Right lobe of liver (tissue), 6 donors: Measurements from ENCODE around the gene PRR3. TPM values are rescaled to one million over a fixed set of nuclear protein-coding genes. Genes with fewer than 3 reads are reported as not detected.

Source experiments
- ATAC-seq, 4 donors: fragments of 200-7000 bp; cut with Tn5 transposase; one replicate each; pipeline ENCODE4 v1.9.1; 2020; ENCODE audit warnings: mild to moderate bottlenecking in 4 of 4, moderate library complexity in 4 of 4
- DNase-seq, 3 donors: peaks; one replicate each; pipeline ENCODE4 v3.0.0-alpha.2; 2020
- H3K27ac ChIP-seq, 3 donors: fragments of 200-600 bp; one replicate each; pipeline ENCODE4 v1.8.0; 2022
- H3K27me3 ChIP-seq, 2 donors: fragments of 200-600 bp; one replicate each; pipeline ENCODE4 v1.8.0; 2022
- H3K36me3 ChIP-seq, 4 donors: fragments of 200-600 bp; sonication (generic) in 1 of 4; one replicate each; pipeline versions ENCODE4 v1.5.1 to v1.8.0; 2017 to 2022; ENCODE audit warnings: control low read depth in 1 of 4
- H3K4me1 ChIP-seq, 4 donors: fragments of 200-600 bp; sonication (generic) in 1 of 4; one replicate each; pipeline versions ENCODE4 v1.5.1 to v1.8.0; 2017 to 2022; ENCODE audit warnings: control low read depth in 1 of 4
- H3K4me3 ChIP-seq, 3 donors: fragments of 200-600 bp; one replicate each; pipeline ENCODE4 v1.8.0; 2022
- H3K9me3 ChIP-seq, 4 donors: fragments of 200-600 bp; sonication (generic) in 1 of 4; one replicate each; pipeline versions ENCODE4 v1.5.1 to v1.8.0; 2017 to 2022; ENCODE audit warnings: control low read depth in 1 of 4
- POLR2A ChIP-seq: fragments of 450-650 bp; IDR thresholded peaks from one replicate; pipeline ENCODE4 v1.6.1; 2017; ENCODE audit warnings: antibody characterized with exemption, mild to moderate bottlenecking
- WGBS: methylation state at CpG from one replicate; pipeline ENCODE4 v1.1.6; 2018; ENCODE audit warnings: low coverage, low lambda C conversion rate; ENCODE audit not compliant: insufficient coverage; ENCODE audit errors: missing lambda C conversion rate; 5-methylcytosine and 5-hydroxymethylcytosine counted together
- intact Hi-C, 2 donors: fragments of 100-400 bp; cut with DNase I; formaldehyde crosslinking; loops; one replicate each; pipeline versions ENCODE4 v1.11.2 to v1.14.1; 2022
- total RNA-seq, 6 experiments: library from RNA; depleted of rRNA in 2 of 6; stranded (reverse); fragments of >200 nt in 2 of 6; fragmentation: NEBNext Ultra II Directional in 3 of 6; extraction: Animal tissue kit (Norgen Biotek cat#: 25700) in 3 of 6; gene quantifications; one replicate each; pipeline versions ENCODE4 v1.1.0 to v1.2.4, GENCODE V29; 2016 to 2023
- TF ChIP-seq, protein P1 (sequence below), 4 donors: fragments of 200-600 bp in 3 of 4; fragments of 450-650 bp in 1 of 4; IDR thresholded peaks; one replicate each; pipeline versions ENCODE4 v1.5.1 to v1.8.0; 2016 to 2022; ENCODE audit warnings: antibody characterized with exemption in 4 of 4, mild to moderate bottlenecking in 2 of 4
- donor health status: DM: no; HTN: yes; CAD: no.
- donor health status: DM: no; HTN: no; CAD: no.
- donor health status: DM: no; HTN: no; CAD: no.
- donor health status: DM: no; HTN: yes; CAD: no.
- donor health status: DM: no; HTN: yes; CAD: no.

PRR3 gene
- total RNA-seq, 6 experiments from 2014 or later: 2.3 to 3.8 (median 2.6) TPM

DNA sequence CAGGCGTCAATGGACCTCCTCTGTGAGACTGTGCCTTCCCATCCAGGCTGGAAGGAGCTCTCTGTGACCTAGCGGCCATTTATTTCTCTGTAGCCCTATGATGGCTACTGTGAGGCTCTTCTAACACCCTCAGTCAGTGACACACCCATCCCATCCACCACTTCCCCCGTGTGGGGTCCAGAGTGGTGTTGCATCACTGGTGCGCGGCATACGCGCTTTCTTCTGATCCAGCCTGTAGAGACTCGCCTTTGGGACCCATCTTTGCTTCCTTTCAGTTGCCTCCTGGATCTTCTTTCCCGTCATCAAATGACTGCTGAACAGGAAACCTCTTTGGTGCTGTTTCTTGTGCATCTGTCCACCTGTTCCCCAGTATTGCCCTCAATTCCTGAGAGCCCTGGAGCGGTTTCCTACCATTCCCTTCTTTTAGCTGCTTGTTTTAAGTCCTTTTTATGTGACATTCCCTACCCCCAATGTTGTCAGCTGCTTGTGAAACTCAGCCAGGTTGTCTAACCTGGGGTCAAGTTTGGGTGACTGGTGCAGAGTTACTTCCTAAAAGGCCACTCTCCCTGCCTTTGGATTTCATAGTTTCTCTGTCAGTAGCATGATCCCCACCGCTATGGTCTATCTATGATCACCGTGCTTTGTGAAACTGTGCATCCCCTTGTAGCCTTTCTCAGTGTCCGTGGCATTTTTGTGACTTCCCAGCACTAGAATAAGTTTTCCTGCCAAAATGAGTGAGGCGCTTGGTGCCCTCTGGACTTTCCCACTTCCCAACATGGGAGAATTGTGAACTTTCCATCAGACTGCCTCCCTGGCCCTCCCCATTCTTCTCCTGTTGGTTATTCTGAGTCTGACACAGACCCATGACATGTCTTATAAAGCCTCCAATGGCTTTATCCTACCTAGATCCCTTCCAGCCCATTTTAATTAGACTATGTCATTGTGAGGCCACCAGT lies 5.7 kb downstream of the PRR3 start:
- Histone ChIP-seq H3K4me1 (peaks cover 0 to 51% (median 25%) of the 10 kb centered on the region in 4 donors), H3K36me3 (no peaks in the 10 kb centered on the region), H3K9me3 (no peaks in the 10 kb centered on the region), H3K27ac (peak overlapping the region in 2 of 3 donors; percentile 5 to 67), H3K4me3 (no peak overlapping the region), H3K27me3 (no peaks in the 10 kb centered on the region)
- intact Hi-C loops: no loop called here
- DNase-seq: no peak
- TF ChIP-seq, protein P1, sequence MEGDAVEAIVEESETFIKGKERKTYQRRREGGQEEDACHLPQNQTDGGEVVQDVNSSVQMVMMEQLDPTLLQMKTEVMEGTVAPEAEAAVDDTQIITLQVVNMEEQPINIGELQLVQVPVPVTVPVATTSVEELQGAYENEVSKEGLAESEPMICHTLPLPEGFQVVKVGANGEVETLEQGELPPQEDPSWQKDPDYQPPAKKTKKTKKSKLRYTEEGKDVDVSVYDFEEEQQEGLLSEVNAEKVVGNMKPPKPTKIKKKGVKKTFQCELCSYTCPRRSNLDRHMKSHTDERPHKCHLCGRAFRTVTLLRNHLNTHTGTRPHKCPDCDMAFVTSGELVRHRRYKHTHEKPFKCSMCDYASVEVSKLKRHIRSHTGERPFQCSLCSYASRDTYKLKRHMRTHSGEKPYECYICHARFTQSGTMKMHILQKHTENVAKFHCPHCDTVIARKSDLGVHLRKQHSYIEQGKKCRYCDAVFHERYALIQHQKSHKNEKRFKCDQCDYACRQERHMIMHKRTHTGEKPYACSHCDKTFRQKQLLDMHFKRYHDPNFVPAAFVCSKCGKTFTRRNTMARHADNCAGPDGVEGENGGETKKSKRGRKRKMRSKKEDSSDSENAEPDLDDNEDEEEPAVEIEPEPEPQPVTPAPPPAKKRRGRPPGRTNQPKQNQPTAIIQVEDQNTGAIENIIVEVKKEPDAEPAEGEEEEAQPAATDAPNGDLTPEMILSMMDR (IDR thresholded peaks at IDR 0.05): no peak
- no peak for TF ChIP-seq POLR2A
- peak; percentile 64 to 76 (median 68) for ATAC-seq
- 63% methylated on average over 14 of the region's 14 CpGs for WGBS

GRCh38 chr6:30564114-30564513 lies 7.0 kb downstream of the PRR3 start:
- peaks cover 0 to 51% (median 23%) of the 10 kb centered on the region in 4 donors for H3K4me1 ChIP-seq
- no peaks in the 10 kb centered on the region for H3K36me3 ChIP-seq
- no peak for TF ChIP-seq POLR2A
- no peaks in the 10 kb centered on the region for H3K27me3 ChIP-seq
- 92% methylated on average over 1 of the region's 1 CpG for WGBS
- peak overlapping the region in 1 of 3 donors; percentile 67 for H3K27ac ChIP-seq
- H3K4me3 ChIP-seq: no peak overlapping the region
- H3K9me3 ChIP-seq: no peaks in the 10 kb centered on the region
- intact Hi-C loops: no loop called here
- DNase-seq (no peak), ATAC-seq (no peak)

DNA sequence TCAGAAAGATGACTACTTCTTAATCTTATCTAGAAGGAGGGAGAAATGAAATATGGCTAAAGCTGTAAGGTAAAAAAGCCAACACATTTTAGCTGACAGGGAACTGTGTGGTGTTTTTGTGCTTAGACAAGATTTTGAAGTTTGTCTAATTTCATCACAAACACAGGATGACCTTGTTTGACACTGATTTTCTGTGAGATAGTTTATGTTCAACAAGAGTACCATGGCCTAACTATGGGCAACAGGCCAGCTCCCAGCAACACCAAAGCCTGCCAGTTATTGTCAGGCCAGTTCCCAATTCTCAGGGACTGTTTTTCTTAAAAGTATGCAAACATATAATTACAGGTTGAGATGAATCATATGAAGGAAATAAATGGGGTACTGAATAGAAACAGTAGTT lies 8.7 kb downstream of the PRR3 start:
- intact Hi-C loops: no loop called here
- no peaks in the 10 kb centered on the region for H3K9me3 ChIP-seq
- H3K4me3 ChIP-seq: no peak overlapping the region
- H3K4me1 ChIP-seq: peaks cover 0 to 62% (median 27%) of the 10 kb centered on the region in 4 donors
- DNase-seq: peak; percentile 77 to 86 (median 82)
- no peaks in the 10 kb centered on the region for H3K27me3 ChIP-seq
- ATAC-seq: peak; percentile 69 to 77 (median 72)
- H3K36me3 ChIP-seq: no peaks in the 10 kb centered on the region
- no peak for TF ChIP-seq POLR2A
- TF ChIP-seq, protein P1 (IDR thresholded peaks at IDR 0.05): no peak
- H3K27ac ChIP-seq: peak overlapping the region in 2 of 3 donors; percentile 80 to 88

- intact Hi-C loops: no loop called here
- Histone ChIP-seq H3K9me3 (no peaks in the 10 kb centered on the region), H3K36me3 (no peaks in the 10 kb centered on the region), H3K27me3 (no peaks in the 10 kb centered on the region), H3K27ac (no peak overlapping the region), H3K4me3 (no peak overlapping the region), H3K4me1 (peaks cover 0 to 58% (median 25%) of the 10 kb centered on the region in 4 donors)
- DNase-seq (no peak), ATAC-seq (no peak)
- no peak for TF ChIP-seq POLR2A
- TF ChIP-seq, protein P1 (IDR thresholded peaks at IDR 0.05): no peak
- WGBS: 47% methylated on average over 3 of the region's 3 CpGs
These were observed 11.2 kb downstream of the PRR3 start for GRCh38 chr6:30568245-30568644.

DNA sequence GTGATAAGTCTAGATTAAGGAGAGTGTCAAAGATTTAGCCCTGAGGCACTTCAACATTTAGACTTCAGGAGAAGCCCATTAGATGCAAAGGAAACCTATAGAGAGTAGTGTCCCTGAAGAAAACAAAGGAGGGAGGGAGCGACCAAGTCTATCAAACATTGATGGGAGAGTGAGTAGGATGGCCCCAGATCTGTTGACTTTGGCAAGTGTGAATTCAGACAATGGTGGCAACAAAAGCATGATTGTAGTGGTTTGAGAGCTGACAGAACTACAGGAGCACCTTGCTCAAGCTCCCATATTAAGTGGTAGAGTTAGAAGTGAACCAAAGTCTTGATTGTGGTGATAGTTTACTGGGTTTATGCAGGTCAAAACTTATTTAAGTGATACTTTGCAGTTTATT lies 13.2 kb downstream of the PRR3 start:
- TF ChIP-seq POLR2A: no peak
- TF ChIP-seq, protein P1 (IDR thresholded peaks at IDR 0.05): no peak
- Histone ChIP-seq H3K4me1 (peaks cover 0 to 41% (median 17%) of the 10 kb centered on the region in 4 donors), H3K27me3 (no peaks in the 10 kb centered on the region), H3K9me3 (no peaks in the 10 kb centered on the region), H3K36me3 (no peaks in the 10 kb centered on the region), H3K27ac (peak overlapping the region in 2 of 3 donors; percentile 89 to 92), H3K4me3 (peak overlapping the region in 2 of 3 donors; percentile 77 to 94)
- no peak for DNase-seq
- intact Hi-C loops: no loop called here
- no peak for ATAC-seq
- 50% methylated on average over 1 of the region's 1 CpG for WGBS
